Ishikawa (cell line): Measurements from ENCODE around the gene CREB3L2.

Experiments
- CREB1 ChIP-seq: IDR thresholded peaks from 2 replicates; pipeline ENCODE4 v1.6.1; 2012; ENCODE audit warnings: low read depth
- EGR1 ChIP-seq: IDR thresholded peaks from 2 replicates; pipeline ENCODE4 v1.6.1; 2012
- EP300 ChIP-seq: IDR thresholded peaks from 2 replicates; pipeline ENCODE4 v1.6.1; 2012; ENCODE audit warnings: borderline replicate concordance
- RAD21 ChIP-seq: IDR thresholded peaks from 2 replicates; pipeline ENCODE4 v1.6.1; 2012; ENCODE audit warnings: low read depth
- TAF1 ChIP-seq: IDR thresholded peaks from 2 replicates; pipeline ENCODE4 v1.6.1; 2012; ENCODE audit warnings: low read depth, mild to moderate bottlenecking
- TF ChIP-seq, protein P1 (sequence below): IDR thresholded peaks from 2 replicates; pipeline ENCODE4 v1.6.1; 2012

DNA sequence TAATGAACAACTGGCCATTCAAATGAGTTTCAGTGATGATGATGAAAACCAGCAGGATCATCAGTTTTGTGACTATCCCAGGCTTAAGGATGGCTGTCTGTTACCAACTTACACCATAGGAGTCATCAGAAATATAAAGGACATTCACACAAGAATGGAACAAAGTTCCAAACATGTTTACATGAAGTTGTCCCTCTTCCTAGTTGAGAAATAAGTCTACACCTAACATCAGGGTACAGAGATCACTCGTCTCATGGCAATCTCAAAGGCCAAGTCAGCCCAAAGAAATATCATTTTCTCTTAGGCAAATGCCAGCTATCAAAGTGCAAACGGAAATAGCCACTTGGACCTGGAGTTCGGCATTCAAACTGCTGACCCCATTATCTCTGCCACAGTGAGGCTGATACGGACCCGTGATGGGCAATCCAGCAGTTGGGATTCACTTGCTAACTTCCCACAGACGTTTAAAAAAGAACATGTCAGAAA, 53.0 kb downstream of the CREB3L2 start:
- TF ChIP-seq EP300: no peak
- TF ChIP-seq, protein P1, sequence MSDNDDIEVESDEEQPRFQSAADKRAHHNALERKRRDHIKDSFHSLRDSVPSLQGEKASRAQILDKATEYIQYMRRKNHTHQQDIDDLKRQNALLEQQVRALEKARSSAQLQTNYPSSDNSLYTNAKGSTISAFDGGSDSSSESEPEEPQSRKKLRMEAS: no peak
- TF ChIP-seq TAF1: no peak
- no peak for TF ChIP-seq CREB1
- TF ChIP-seq EGR1: no peak
- TF ChIP-seq RAD21: no peak
